ENCODE measurements around the gene ERBB3. TPM values are rescaled to one million over a fixed set of nuclear protein-coding genes. Genes with fewer than 3 reads are reported as not detected.

The ERBB3 gene
- total RNA-seq, 4 donors from 2014 or later = 177 to 209 (median 202) TPM

DNA sequence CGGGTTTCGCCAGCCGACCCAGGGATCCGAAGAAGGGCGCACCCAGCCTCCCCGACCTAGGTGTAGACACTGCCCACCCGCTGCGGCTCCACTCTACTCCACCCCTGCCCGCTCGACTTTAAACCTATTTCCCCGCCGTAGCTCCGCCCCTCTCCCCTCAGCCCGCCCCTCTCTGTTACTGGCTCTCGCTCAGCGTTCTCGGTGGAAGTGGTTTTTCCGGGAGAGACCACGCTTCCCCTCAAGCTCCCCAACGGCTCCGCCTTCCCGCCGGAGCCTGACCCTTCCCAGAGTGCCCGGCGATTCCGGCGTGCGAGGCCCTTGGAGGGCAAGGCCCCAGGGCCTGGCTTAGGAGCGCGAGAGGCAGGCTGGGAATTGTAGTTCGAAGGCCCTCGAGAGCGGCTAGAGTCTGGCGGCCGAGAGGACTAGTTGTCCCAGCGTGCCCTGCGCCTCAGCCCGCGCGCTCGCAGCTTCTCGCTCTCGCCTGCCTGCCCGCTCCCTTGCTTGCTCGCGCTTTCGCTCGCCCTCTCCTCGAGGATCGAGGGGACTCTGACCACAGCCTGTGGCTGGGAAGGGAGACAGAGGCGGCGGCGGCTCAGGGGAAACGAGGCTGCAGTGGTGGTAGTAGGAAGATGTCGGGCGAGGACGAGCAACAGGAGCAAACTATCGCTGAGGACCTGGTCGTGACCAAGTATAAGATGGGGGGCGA is 24.3 kb downstream of the ERBB3 start, which contains the start of gene PA2G4:
Gene PA2G4 (plus strand): TSS at position 451 of the 706 bp plus-strand sequence. CDS start 179 bp downstream, at position 630.
- TF ChIP-seq, protein P1, sequence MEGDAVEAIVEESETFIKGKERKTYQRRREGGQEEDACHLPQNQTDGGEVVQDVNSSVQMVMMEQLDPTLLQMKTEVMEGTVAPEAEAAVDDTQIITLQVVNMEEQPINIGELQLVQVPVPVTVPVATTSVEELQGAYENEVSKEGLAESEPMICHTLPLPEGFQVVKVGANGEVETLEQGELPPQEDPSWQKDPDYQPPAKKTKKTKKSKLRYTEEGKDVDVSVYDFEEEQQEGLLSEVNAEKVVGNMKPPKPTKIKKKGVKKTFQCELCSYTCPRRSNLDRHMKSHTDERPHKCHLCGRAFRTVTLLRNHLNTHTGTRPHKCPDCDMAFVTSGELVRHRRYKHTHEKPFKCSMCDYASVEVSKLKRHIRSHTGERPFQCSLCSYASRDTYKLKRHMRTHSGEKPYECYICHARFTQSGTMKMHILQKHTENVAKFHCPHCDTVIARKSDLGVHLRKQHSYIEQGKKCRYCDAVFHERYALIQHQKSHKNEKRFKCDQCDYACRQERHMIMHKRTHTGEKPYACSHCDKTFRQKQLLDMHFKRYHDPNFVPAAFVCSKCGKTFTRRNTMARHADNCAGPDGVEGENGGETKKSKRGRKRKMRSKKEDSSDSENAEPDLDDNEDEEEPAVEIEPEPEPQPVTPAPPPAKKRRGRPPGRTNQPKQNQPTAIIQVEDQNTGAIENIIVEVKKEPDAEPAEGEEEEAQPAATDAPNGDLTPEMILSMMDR (IDR thresholded peaks at IDR 0.05) = peak in 1 of 3 donors; percentile 26
- TF ChIP-seq POLR2A (IDR thresholded peaks at IDR 0.05) = no peak
- intact Hi-C loops (cut with DNase I; ENCODE audit: low total_unique reads) = no loop called here
- H3K4me3 ChIP-seq (ENCODE audit: low read depth, poor library complexity, severe bottlenecking) = peak within 1 kb of the TSS; percentile 83
- 0% methylated on average over 52 to 60 of the region's 60 CpGs for WGBS, 2 donors
- DNase-seq (ENCODE audit: low spot score in 2 of 2) = peak; percentile 97 to 99

DNA sequence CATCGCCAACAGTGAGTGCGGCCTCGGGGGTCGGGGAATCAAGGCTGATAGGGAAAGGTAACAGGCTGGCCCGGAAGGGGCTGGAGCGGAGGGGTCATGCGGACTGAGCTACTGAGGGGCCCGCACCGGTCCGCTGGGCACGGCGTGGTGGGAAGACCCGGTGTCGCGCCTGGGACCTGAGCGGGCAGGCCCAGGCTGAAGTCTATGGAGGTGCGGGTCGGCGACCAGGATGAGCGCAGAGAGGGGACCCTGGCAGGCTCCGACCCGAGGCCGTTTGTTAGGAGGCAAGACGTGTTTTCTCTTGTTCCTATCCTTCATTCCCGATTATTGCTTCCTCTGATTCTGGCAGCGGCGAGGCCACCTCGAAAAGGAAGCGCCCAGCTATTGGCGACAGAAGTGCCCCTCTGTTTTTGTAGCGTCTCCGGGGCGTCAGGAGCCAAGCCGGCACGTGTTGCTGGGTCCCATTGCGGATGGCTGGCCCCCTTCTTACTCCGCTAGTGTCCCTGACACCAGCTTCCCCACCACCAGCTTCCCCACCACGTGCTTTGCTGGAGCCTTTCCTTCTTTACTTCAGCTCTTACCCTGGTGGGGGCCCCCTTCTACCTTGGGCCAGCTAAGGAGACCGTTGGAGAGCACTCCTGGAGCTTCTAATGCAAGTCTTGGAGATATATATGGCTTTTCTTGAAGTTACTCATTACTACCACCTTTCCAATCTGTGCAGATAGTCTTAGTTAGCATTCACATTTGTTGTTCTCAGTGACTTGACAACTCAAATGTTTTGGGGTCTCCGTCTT is 25.0 kb downstream of the ERBB3 start:
- 1% methylated on average over 40 of the region's 40 CpGs for WGBS, 2 donors
- DNase-seq (ENCODE audit: low spot score in 2 of 2) = no peak
- peak overlapping the region; percentile 83 for H3K4me3 ChIP-seq (ENCODE audit: low read depth, poor library complexity, severe bottlenecking)
- TF ChIP-seq, protein P1 (IDR thresholded peaks at IDR 0.05) = peak in 1 of 3 donors; percentile 2
- no peak for TF ChIP-seq POLR2A (IDR thresholded peaks at IDR 0.05)
- intact Hi-C loops (cut with DNase I; ENCODE audit: low total_unique reads) = no loop called here

GRCh38 chr12:56105609-56105902 is 25.6 kb downstream of the ERBB3 start:
- TF ChIP-seq POLR2A (IDR thresholded peaks at IDR 0.05) = no peak
- TF ChIP-seq, protein P1 (IDR thresholded peaks at IDR 0.05) = no peak
- intact Hi-C loops (cut with DNase I; ENCODE audit: low total_unique reads) = no loop called here
- DNase-seq (ENCODE audit: low spot score in 2 of 2) = no peak
- peak overlapping the region; percentile 83 for H3K4me3 ChIP-seq (ENCODE audit: low read depth, poor library complexity, severe bottlenecking)
- 16 to 23% methylated on average over 2 of the region's 2 CpGs for WGBS, 2 donors

DNA sequence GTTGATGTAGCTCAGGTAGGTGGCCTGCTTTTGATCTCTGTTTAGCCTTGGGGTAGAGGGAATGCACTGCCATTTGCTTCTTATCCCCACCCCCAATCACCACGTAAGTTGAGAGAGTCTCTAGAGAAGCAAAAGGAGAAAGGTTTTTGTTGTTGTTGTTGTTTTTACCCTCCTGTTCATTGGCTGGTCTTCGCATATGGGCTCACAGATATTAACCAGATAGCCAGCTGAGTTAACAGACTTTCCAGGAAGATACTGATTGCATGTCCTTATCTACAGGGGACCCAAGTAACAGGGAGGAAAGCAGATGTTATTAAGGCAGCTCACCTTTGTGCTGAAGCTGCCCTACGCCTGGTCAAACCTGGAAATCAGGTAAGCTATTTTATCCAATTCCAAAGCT is 27.3 kb downstream of the ERBB3 start:
- no peak overlapping the region for H3K4me3 ChIP-seq (ENCODE audit: low read depth, poor library complexity, severe bottlenecking)
- 90 to 92% methylated on average over 3 of the region's 3 CpGs for WGBS, 2 donors
- DNase-seq (ENCODE audit: low spot score in 2 of 2) = no peak
- no peak for TF ChIP-seq POLR2A (IDR thresholded peaks at IDR 0.05)
- TF ChIP-seq, protein P1 (IDR thresholded peaks at IDR 0.05) = no peak
- intact Hi-C loops (cut with DNase I; ENCODE audit: low total_unique reads) = no loop called here

- TF ChIP-seq, protein P1 (IDR thresholded peaks at IDR 0.05) = no peak
- TF ChIP-seq POLR2A (IDR thresholded peaks at IDR 0.05) = no peak
- no peak for DNase-seq (ENCODE audit: low spot score in 2 of 2)
- no peak overlapping the region for H3K4me3 ChIP-seq (ENCODE audit: low read depth, poor library complexity, severe bottlenecking)
- WGBS, 2 donors = 60% methylated on average over 5 of the region's 5 CpGs
- intact Hi-C loops (cut with DNase I; ENCODE audit: low total_unique reads) = no loop called here
These were observed 30.6 kb downstream of the ERBB3 start for GRCh38 chr12:56110571-56110970.
